ENCODE results near the gene FAM240A. TPM values are rescaled to one million over a fixed set of nuclear protein-coding genes. Genes with fewer than 3 reads are reported as not detected.

Gene FAM240A
- total RNA-seq, 2 experiments from 2014 or later, result not detected

- Mint-ChIP-seq H3K4me3 (no peak overlapping the region), H3K27ac (no peak overlapping the region), H3K36me3 (ENCODE audit: low read depth) (no peaks in the 10 kb centered on the region), H3K27me3 (ENCODE audit: low read depth) (no peaks in the 10 kb centered on the region), H3K9me3 (ENCODE audit: insufficient read depth) (no peaks in the 10 kb centered on the region), H3K4me1 (ENCODE audit: low read depth) (no peaks in the 10 kb centered on the region)
- POLR2A ChIA-PET, result no interaction called here
- CTCF ChIA-PET, result interaction anchor here (1.2 kb wide), 1 partner anchor 236 kb away, joined by 4 read pairs; no protein-coding TSS in a partner anchor
- ATAC-seq (no peak), DNase-seq (no peak)
These were observed 61.1 kb downstream of the FAM240A start for GRCh38 chr3:46673151-46674030.

- H3K27me3 Mint-ChIP-seq (ENCODE audit: low read depth), result no peaks in the 10 kb centered on the region
- ChIA-PET CTCF (interaction anchor here (1.0 to 1.2 kb wide), 3 partner anchors 13 to 235 kb away, joined by 3 to 5 read pairs (median 4); no protein-coding TSS in a partner anchor), POLR2A (no interaction called here)
- H3K36me3 Mint-ChIP-seq (ENCODE audit: low read depth), result no peaks in the 10 kb centered on the region
- H3K4me3 Mint-ChIP-seq, result no peak overlapping the region
- DNase-seq, result no peak
- ATAC-seq, result no peak
- H3K9me3 Mint-ChIP-seq (ENCODE audit: insufficient read depth), result no peaks in the 10 kb centered on the region
- H3K4me1 Mint-ChIP-seq (ENCODE audit: low read depth), result no peaks in the 10 kb centered on the region
- no peak overlapping the region for H3K27ac Mint-ChIP-seq
These were observed 61.9 kb downstream of the FAM240A start for GRCh38 chr3:46674031-46674845.

DNA sequence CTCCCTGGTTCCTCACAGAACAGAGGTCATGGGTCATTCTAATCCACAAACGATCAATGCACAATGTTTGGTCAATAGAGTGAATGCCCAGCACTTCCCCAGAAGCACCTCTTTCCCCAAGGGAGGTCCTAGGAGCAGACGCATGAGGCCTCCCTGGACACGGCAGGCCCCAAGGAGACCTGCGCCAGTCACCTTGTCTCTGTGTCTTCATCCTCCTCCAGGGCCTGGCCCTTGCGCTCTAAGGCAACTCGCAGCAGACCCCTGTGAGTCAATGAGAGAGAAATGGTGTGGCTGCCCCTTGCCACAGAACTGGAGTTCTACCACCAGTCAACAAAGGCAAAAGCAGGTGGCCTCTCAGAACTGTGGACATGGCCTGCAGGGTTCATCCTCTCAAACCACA lies 63.1 kb downstream of the FAM240A start:
- no peaks in the 10 kb centered on the region for H3K9me3 Mint-ChIP-seq (ENCODE audit: insufficient read depth)
- ATAC-seq, result no peak
- ChIA-PET CTCF (interaction anchor here (0.9 kb wide), 1 partner anchor 187 kb away, joined by 5 read pairs; no protein-coding TSS in a partner anchor), POLR2A (no interaction called here)
- no peak overlapping the region for H3K27ac Mint-ChIP-seq
- no peak for DNase-seq
- no peak overlapping the region for H3K4me3 Mint-ChIP-seq
- H3K4me1 Mint-ChIP-seq (ENCODE audit: low read depth), result no peaks in the 10 kb centered on the region
- no peaks in the 10 kb centered on the region for H3K36me3 Mint-ChIP-seq (ENCODE audit: low read depth)
- no peaks in the 10 kb centered on the region for H3K27me3 Mint-ChIP-seq (ENCODE audit: low read depth)

Other genes with a start within 250 kb of the FAM240A start
- 10 to 100 TPM; 38.4 to 38.8 TPM for gene CCR5, start 241.6 kb upstream of the FAM240A start, total RNA-seq
- gene CCRL2, start 205.3 kb upstream of the FAM240A start, total RNA-seq, result 10 to 100 TPM; 10.1 to 11.2 TPM
- not detected for gene LTF, start 147.6 kb upstream of the FAM240A start, total RNA-seq
- not detected for gene RTP3, start 114.5 kb upstream of the FAM240A start, total RNA-seq
- gene LRRC2, start 46.2 kb upstream of the FAM240A start, total RNA-seq, result under 1 TPM in 1 of 2 experiments, not detected in 1; 0.11 TPM
- gene ALS2CL, start 81.2 kb downstream of the FAM240A start, total RNA-seq, result 1 to 10 TPM; 1.3 to 1.4 TPM
- gene TMIE, start 88.9 kb downstream of the FAM240A start, total RNA-seq, result under 1 TPM in 1 of 2 experiments, not detected in 1; 0.34 TPM
- gene PRSS50, start 105.3 kb downstream of the FAM240A start, total RNA-seq, result not detected

Data from activated CD8-positive, alpha-beta T cell treated with anti-CD3 and anti-CD28 coated beads, Interleukin-2, amount 10 ng/mL, durations not matched to agents 7 days and 5 days (primary cell).